ENCODE data around the gene CAVIN1. TPM values are rescaled to one million over a fixed set of nuclear protein-coding genes. Genes with fewer than 3 reads are reported as not detected.
"Not testable (repeated sequence)": the region's sequence is repeated elsewhere in the genome, so short reads cannot be mapped to it uniquely, and the experiment has no call there.

CAVIN1 gene
- total RNA-seq, 1 donor from 2014 or later, result 238 TPM

GRCh38 chr17:42417981-42418380 lies 5.1 kb downstream of the CAVIN1 start:
- H3K4me3 ChIP-seq (ENCODE audit: low read length in 3 of 3); H3K27me3 ChIP-seq (ENCODE audit: control insufficient read depth in 3 of 3, insufficient read depth in 3 of 3, low read length in 3 of 3); H3K36me3 ChIP-seq (ENCODE audit: control insufficient read depth in 3 of 3, insufficient read depth in 3 of 3, low read length in 3 of 3); H3K9me3 ChIP-seq (ENCODE audit: control insufficient read depth in 3 of 3, low read length in 3 of 3); H3K9ac ChIP-seq (ENCODE audit: low read depth in 1 of 3, low read length in 3 of 3): not testable (repeated sequence)
- H3K27ac ChIP-seq (ENCODE audit: low read depth, low read length), result peak overlapping the region; percentile 36
- H3K4me1 ChIP-seq (ENCODE audit: control insufficient read depth in 3 of 3, insufficient read depth in 3 of 3, low read length in 3 of 3), result peaks cover 64 to 77% (median 66%) of the 10 kb centered on the region in 3 donors

GRCh38 chr17:42414704-42415409 lies 8.2 kb downstream of the CAVIN1 start:
- peak overlapping the region in 2 of 3 donors; percentile 11 to 52 for H3K4me3 ChIP-seq (ENCODE audit: low read length in 3 of 3)
- peak overlapping the region in 1 of 3 donors; percentile 25 for H3K9ac ChIP-seq (ENCODE audit: low read depth in 1 of 3, low read length in 3 of 3)
- H3K36me3 ChIP-seq (ENCODE audit: control insufficient read depth in 3 of 3, insufficient read depth in 3 of 3, low read length in 3 of 3), result peaks cover 0 to 4% (median 0%) of the 10 kb centered on the region in 3 donors
- H3K9me3 ChIP-seq (ENCODE audit: control insufficient read depth in 3 of 3, low read length in 3 of 3), result no peaks in the 10 kb centered on the region
- H3K4me1 ChIP-seq (ENCODE audit: control insufficient read depth in 3 of 3, insufficient read depth in 3 of 3, low read length in 3 of 3), result peaks cover 67 to 73% (median 69%) of the 10 kb centered on the region in 3 donors
- no peaks in the 10 kb centered on the region for H3K27me3 ChIP-seq (ENCODE audit: control insufficient read depth in 3 of 3, insufficient read depth in 3 of 3, low read length in 3 of 3)
- H3K27ac ChIP-seq (ENCODE audit: low read depth, low read length), result peak overlapping the region; percentile 54

DNA sequence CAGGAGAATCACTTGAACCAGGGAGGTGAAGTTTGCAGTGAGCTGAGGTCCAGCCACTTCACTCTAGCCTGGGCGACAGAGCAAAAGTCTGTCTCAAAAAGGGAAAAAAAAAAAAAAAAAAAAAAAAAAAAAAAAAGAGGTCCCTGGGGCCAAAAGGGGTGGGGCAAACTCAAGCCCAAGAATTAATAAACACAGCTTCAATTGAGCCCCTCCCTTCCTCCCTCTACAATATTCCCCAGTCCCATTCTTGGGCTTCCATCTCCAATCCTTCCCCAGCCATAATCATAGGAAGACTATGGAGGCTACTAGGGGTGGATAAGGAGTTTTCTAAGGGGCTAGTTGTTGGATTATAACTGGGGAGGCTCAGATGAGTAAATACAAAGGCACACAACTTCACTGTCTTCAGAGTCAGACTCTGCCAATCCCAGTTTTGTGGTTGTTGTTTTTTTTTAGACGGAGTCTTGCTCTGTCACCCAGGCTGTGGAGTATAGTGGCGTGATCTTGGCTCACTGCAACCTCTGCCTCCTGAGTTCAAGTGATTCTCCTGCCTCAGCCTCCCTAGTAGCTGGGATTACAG lies 9.5 kb downstream of the CAVIN1 start:
- Histone ChIP-seq H3K4me3 (ENCODE audit: low read length in 3 of 3) (no peak overlapping the region), H3K4me1 (ENCODE audit: control insufficient read depth in 3 of 3, insufficient read depth in 3 of 3, low read length in 3 of 3) (peaks cover 69 to 77% (median 72%) of the 10 kb centered on the region in 3 donors)

DNA sequence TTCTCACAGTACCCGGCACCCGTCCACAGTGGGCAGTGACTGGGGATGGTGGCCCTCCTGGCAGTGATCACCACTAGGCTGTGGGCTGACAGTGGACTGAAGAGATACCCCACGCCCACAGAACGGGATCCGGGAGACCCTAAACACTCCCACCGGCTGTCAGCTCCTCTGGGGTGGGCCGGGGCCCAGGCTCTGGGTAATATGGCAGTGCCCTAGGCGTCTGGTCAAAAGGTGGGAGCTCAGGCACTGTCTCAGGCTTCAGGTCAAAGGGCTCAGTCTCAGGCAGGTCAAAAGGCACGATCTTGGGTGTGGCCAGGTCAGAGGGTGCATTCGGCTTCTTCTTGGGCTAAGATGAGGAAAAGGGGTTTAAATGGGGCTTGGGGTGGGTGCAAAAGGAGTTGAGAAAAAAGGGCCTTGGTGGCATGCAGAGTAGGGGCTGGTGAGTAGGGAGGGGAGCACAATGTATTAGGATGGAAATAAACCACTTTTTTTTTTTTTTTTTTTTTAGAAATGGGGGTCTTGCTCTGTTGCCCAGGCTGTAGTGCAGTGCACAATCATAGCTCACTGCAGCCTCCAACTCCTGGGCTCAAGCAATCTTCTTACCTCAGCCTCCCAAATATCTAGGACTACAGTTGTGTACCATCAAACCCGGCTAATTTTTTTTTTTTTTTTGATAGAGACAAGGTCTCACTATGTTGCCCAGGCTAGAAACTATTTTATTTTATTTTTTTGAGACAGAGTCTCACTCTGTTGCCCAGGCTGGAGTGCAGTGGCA lies 11.0 kb downstream of the CAVIN1 start:
- Histone ChIP-seq H3K36me3 (ENCODE audit: control insufficient read depth in 3 of 3, insufficient read depth in 3 of 3, low read length in 3 of 3) (peaks cover 0 to 4% (median 0%) of the 10 kb centered on the region in 3 donors), H3K9ac (ENCODE audit: low read depth in 1 of 3, low read length in 3 of 3) (peak overlapping the region in 2 of 3 donors; percentile 53 to 62), H3K4me3 (ENCODE audit: low read length in 3 of 3) (peak overlapping the region in 1 of 3 donors; percentile 22), H3K9me3 (ENCODE audit: control insufficient read depth in 3 of 3, low read length in 3 of 3) (no peaks in the 10 kb centered on the region), H3K4me1 (ENCODE audit: control insufficient read depth in 3 of 3, insufficient read depth in 3 of 3, low read length in 3 of 3) (peaks cover 71 to 81% (median 76%) of the 10 kb centered on the region in 3 donors), H3K27ac (ENCODE audit: low read depth, low read length) (peak overlapping the region; percentile 51), H3K27me3 (ENCODE audit: control insufficient read depth in 3 of 3, insufficient read depth in 3 of 3, low read length in 3 of 3) (no peaks in the 10 kb centered on the region)

More for the DNA sequence above, 9.5 kb downstream of the CAVIN1 start:
- Histone ChIP-seq H3K9me3 (ENCODE audit: control insufficient read depth in 3 of 3, low read length in 3 of 3) (no peaks in the 10 kb centered on the region), H3K27ac (ENCODE audit: low read depth, low read length) (peak overlapping the region; percentile 25), H3K9ac (ENCODE audit: low read depth in 1 of 3, low read length in 3 of 3) (no peak overlapping the region), H3K27me3 (ENCODE audit: control insufficient read depth in 3 of 3, insufficient read depth in 3 of 3, low read length in 3 of 3) (no peaks in the 10 kb centered on the region), H3K36me3 (ENCODE audit: control insufficient read depth in 3 of 3, insufficient read depth in 3 of 3, low read length in 3 of 3) (peaks cover 0 to 4% (median 0%) of the 10 kb centered on the region in 3 donors)

DNA sequence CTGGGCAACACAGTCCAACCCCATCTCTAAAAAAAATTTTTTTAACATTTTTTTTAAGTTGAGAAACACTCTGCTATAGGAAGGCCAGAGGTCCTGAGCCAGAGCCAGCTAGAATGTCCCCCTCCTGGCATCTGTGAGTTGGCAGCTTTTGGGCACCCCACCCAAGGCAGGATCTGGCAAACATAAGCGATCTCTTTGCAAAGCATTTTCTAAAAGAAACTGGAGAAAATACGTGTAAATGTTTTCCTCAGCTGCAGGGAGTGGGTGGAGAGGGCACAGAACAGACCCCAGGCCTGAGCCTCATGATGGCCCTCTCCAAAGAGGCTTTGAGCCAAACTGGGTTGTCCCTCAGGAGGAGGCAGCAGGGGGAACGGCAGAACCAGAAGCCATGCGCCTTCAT lies 11.7 kb downstream of the CAVIN1 start:
- peak overlapping the region; percentile 51 for H3K27ac ChIP-seq (ENCODE audit: low read depth, low read length)
- peaks cover 0 to 4% (median 0%) of the 10 kb centered on the region in 3 donors for H3K36me3 ChIP-seq (ENCODE audit: control insufficient read depth in 3 of 3, insufficient read depth in 3 of 3, low read length in 3 of 3)
- H3K4me3 ChIP-seq (ENCODE audit: low read length in 3 of 3), result no peak overlapping the region
- H3K9me3 ChIP-seq (ENCODE audit: control insufficient read depth in 3 of 3, low read length in 3 of 3), result no peaks in the 10 kb centered on the region
- H3K4me1 ChIP-seq (ENCODE audit: control insufficient read depth in 3 of 3, insufficient read depth in 3 of 3, low read length in 3 of 3), result peaks cover 71 to 81% (median 77%) of the 10 kb centered on the region in 3 donors
- H3K27me3 ChIP-seq (ENCODE audit: control insufficient read depth in 3 of 3, insufficient read depth in 3 of 3, low read length in 3 of 3), result no peaks in the 10 kb centered on the region
- peak overlapping the region; percentile 12 to 62 (median 53) for H3K9ac ChIP-seq (ENCODE audit: low read depth in 1 of 3, low read length in 3 of 3)

GRCh38 chr17:42410319-42410685 lies 12.8 kb downstream of the CAVIN1 start:
- Histone ChIP-seq H3K4me3 (ENCODE audit: low read length in 3 of 3) (peak overlapping the region in 2 of 3 donors; percentile 40 to 58), H3K36me3 (ENCODE audit: control insufficient read depth in 3 of 3, insufficient read depth in 3 of 3, low read length in 3 of 3) (peaks cover 0 to 4% (median under 1%) of the 10 kb centered on the region in 3 donors), H3K9ac (ENCODE audit: low read depth in 1 of 3, low read length in 3 of 3) (peak overlapping the region; percentile 28 to 64 (median 30)), H3K4me1 (ENCODE audit: control insufficient read depth in 3 of 3, insufficient read depth in 3 of 3, low read length in 3 of 3) (peaks cover 70 to 82% (median 78%) of the 10 kb centered on the region in 3 donors), H3K9me3 (ENCODE audit: control insufficient read depth in 3 of 3, low read length in 3 of 3) (no peaks in the 10 kb centered on the region), H3K27me3 (ENCODE audit: control insufficient read depth in 3 of 3, insufficient read depth in 3 of 3, low read length in 3 of 3) (no peaks in the 10 kb centered on the region), H3K27ac (ENCODE audit: low read depth, low read length) (peak overlapping the region; percentile 78)

DNA sequence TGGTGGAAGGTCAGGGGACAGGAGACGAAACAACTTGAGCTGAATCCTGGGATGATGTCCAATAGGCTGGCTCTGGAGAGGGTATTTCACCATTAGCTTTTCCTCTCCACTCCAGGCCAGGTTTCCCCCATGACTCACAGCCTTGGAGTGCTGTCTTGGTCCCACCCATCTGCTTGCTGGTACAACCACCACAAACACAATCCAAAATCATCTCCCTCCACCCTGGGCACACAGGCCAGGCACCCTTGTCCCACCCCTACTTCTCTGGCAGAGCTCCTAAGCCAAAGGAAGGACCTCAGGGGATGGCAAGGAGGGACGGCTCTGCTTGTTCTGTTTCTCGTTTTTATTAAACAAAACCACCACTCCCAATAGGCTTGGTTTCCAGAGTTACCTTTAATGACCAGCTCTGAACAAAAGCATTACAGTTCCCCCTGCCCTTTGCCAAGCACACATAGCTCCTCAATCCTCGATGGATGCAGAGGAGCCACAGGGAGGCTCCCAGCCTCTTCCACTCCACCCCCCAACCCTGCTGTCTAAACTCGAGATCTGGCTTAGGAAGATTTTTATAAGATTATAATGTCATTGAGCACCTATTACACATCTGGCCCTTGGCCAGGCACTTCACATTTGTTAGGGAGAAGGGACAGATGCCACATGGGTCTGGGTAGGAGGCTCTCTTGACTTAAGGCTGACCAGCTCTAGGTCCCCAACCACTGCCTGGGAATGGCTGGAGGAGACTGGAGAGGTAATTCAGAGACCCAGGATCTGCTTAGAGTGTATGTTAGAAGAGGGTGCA lies 13.3 kb downstream of the CAVIN1 start:
- peaks cover 71 to 79% (median 78%) of the 10 kb centered on the region in 3 donors for H3K4me1 ChIP-seq (ENCODE audit: control insufficient read depth in 3 of 3, insufficient read depth in 3 of 3, low read length in 3 of 3)
- H3K9me3 ChIP-seq (ENCODE audit: control insufficient read depth in 3 of 3, low read length in 3 of 3), result no peaks in the 10 kb centered on the region
- H3K27me3 ChIP-seq (ENCODE audit: control insufficient read depth in 3 of 3, insufficient read depth in 3 of 3, low read length in 3 of 3), result no peaks in the 10 kb centered on the region
- peak overlapping the region; percentile 28 to 64 (median 49) for H3K9ac ChIP-seq (ENCODE audit: low read depth in 1 of 3, low read length in 3 of 3)
- H3K4me3 ChIP-seq (ENCODE audit: low read length in 3 of 3), result peak overlapping the region; percentile 7 to 58 (median 40)
- peak overlapping the region; percentile 78 for H3K27ac ChIP-seq (ENCODE audit: low read depth, low read length)
- H3K36me3 ChIP-seq (ENCODE audit: control insufficient read depth in 3 of 3, insufficient read depth in 3 of 3, low read length in 3 of 3), result peaks cover 4 to 9% (median 6%) of the 10 kb centered on the region in 3 donors

- Histone ChIP-seq H3K27me3 (ENCODE audit: control insufficient read depth in 3 of 3, insufficient read depth in 3 of 3, low read length in 3 of 3) (no peaks in the 10 kb centered on the region), H3K36me3 (ENCODE audit: control insufficient read depth in 3 of 3, insufficient read depth in 3 of 3, low read length in 3 of 3) (peaks cover 18 to 23% (median 19%) of the 10 kb centered on the region in 3 donors), H3K4me3 (ENCODE audit: low read length in 3 of 3) (peak overlapping the region in 1 of 3 donors; percentile 51), H3K9ac (ENCODE audit: low read depth in 1 of 3, low read length in 3 of 3) (no peak overlapping the region), H3K9me3 (ENCODE audit: control insufficient read depth in 3 of 3, low read length in 3 of 3) (no peaks in the 10 kb centered on the region), H3K27ac (ENCODE audit: low read depth, low read length) (peak overlapping the region; percentile 78), H3K4me1 (ENCODE audit: control insufficient read depth in 3 of 3, insufficient read depth in 3 of 3, low read length in 3 of 3) (peaks cover 63 to 74% (median 72%) of the 10 kb centered on the region in 3 donors)
These were observed 15.0 kb downstream of the CAVIN1 start for GRCh38 chr17:42408061-42408460.

GRCh38 chr17:42407289-42407836 lies 15.7 kb downstream of the CAVIN1 start:
- peaks cover 59 to 76% (median 71%) of the 10 kb centered on the region in 3 donors for H3K4me1 ChIP-seq (ENCODE audit: control insufficient read depth in 3 of 3, insufficient read depth in 3 of 3, low read length in 3 of 3)
- H3K27me3 ChIP-seq (ENCODE audit: control insufficient read depth in 3 of 3, insufficient read depth in 3 of 3, low read length in 3 of 3), result no peaks in the 10 kb centered on the region
- no peaks in the 10 kb centered on the region for H3K9me3 ChIP-seq (ENCODE audit: control insufficient read depth in 3 of 3, low read length in 3 of 3)
- peak overlapping the region in 1 of 3 donors; percentile 51 for H3K4me3 ChIP-seq (ENCODE audit: low read length in 3 of 3)
- H3K9ac ChIP-seq (ENCODE audit: low read depth in 1 of 3, low read length in 3 of 3), result peak overlapping the region in 2 of 3 donors; percentile 5 to 41
- H3K27ac ChIP-seq (ENCODE audit: low read depth, low read length), result peak overlapping the region; percentile 78
- peaks cover 18 to 27% (median 26%) of the 10 kb centered on the region in 3 donors for H3K36me3 ChIP-seq (ENCODE audit: control insufficient read depth in 3 of 3, insufficient read depth in 3 of 3, low read length in 3 of 3)

Measured in skeletal muscle tissue (tissue), 4 donors.